DMS53 treated with DMSO at 0.1 percent for 48 hours (cell line): ENCODE data around the gene LINGO1.

ENCODE experiments used
- DNase-seq: peaks from one replicate; lab custom pipeline; 2025; ENCODE audit not compliant: unreplicated experiment; lab: John Stamatoyannopoulos, UW

The LINGO1 gene

GRCh38 chr15:77597804-77598453 is 34.8 kb downstream of the LINGO1 start:
- no peak for DNase-seq

- DNase-seq: no peak
Observed at GRCh38 chr15:77596821-77597803, 35.6 kb downstream of the LINGO1 start.

- DNase-seq: no peak
Observed at GRCh38 chr15:77595231-77595630, 37.5 kb downstream of the LINGO1 start.

GRCh38 chr15:77592758-77593157 is 40.0 kb downstream of the LINGO1 start:
- DNase-seq: no peak

- no peak for DNase-seq
Observed at GRCh38 chr15:77591968-77592613, 40.6 kb downstream of the LINGO1 start.

GRCh38 chr15:77589839-77590238 is 42.9 kb downstream of the LINGO1 start:
- DNase-seq: no peak

- DNase-seq: no peak
Observed at GRCh38 chr15:77588126-77588525, 44.6 kb downstream of the LINGO1 start.

- no peak for DNase-seq
Observed at GRCh38 chr15:77584691-77585090, 48.0 kb downstream of the LINGO1 start.

GRCh38 chr15:77584201-77584600 is 48.5 kb downstream of the LINGO1 start:
- DNase-seq: no peak

GRCh38 chr15:77582763-77583162 is 49.9 kb downstream of the LINGO1 start:
- no peak for DNase-seq

- DNase-seq: no peak
Observed at GRCh38 chr15:77581896-77582569, 50.7 kb downstream of the LINGO1 start.

GRCh38 chr15:77580996-77581682 is 51.6 kb downstream of the LINGO1 start:
- DNase-seq: no peak

- no peak for DNase-seq
Observed at GRCh38 chr15:77579498-77580188, 53.1 kb downstream of the LINGO1 start.

GRCh38 chr15:77578641-77579372 is 53.9 kb downstream of the LINGO1 start:
- DNase-seq: no peak

- no peak for DNase-seq
Observed at GRCh38 chr15:77577366-77577950, 55.3 kb downstream of the LINGO1 start.

GRCh38 chr15:77576538-77576937 is 56.2 kb downstream of the LINGO1 start:
- no peak for DNase-seq

- no peak for DNase-seq
Observed at GRCh38 chr15:77575203-77575934, 57.3 kb downstream of the LINGO1 start.

GRCh38 chr15:77574521-77575202 is 58.0 kb downstream of the LINGO1 start:
- no peak for DNase-seq
